HFF-Myc (cell line): Measurements from ENCODE around the gene KCNN1.

ENCODE experiments used
- DNase-seq: peaks from one replicate; pipeline ENCODE4 v3.0.0-alpha.2; 2011; ENCODE audit warnings: low read depth; ENCODE audit errors: extremely low read depth
- H3K4me3 ChIP-seq: replicated peaks from 2 replicates; pipeline ENCODE4 v1.5.1; 2011; ENCODE audit warnings: low read depth, mild to moderate bottlenecking, control low read depth, low read length
- TF ChIP-seq, protein P1 (sequence below): IDR thresholded peaks from 2 replicates; pipeline ENCODE4 v1.5.1; 2012; ENCODE audit warnings: mild to moderate bottlenecking, low read depth, low read length, control low read depth; ENCODE audit errors: missing control alignments

The KCNN1 gene

GRCh38 chr19:17942582-17943273 lies 24.2 kb upstream of the KCNN1 start:
- H3K4me3 ChIP-seq: no peak overlapping the region
- DNase-seq: no peak
- TF ChIP-seq, protein P1, sequence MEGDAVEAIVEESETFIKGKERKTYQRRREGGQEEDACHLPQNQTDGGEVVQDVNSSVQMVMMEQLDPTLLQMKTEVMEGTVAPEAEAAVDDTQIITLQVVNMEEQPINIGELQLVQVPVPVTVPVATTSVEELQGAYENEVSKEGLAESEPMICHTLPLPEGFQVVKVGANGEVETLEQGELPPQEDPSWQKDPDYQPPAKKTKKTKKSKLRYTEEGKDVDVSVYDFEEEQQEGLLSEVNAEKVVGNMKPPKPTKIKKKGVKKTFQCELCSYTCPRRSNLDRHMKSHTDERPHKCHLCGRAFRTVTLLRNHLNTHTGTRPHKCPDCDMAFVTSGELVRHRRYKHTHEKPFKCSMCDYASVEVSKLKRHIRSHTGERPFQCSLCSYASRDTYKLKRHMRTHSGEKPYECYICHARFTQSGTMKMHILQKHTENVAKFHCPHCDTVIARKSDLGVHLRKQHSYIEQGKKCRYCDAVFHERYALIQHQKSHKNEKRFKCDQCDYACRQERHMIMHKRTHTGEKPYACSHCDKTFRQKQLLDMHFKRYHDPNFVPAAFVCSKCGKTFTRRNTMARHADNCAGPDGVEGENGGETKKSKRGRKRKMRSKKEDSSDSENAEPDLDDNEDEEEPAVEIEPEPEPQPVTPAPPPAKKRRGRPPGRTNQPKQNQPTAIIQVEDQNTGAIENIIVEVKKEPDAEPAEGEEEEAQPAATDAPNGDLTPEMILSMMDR: no peak

DNA sequence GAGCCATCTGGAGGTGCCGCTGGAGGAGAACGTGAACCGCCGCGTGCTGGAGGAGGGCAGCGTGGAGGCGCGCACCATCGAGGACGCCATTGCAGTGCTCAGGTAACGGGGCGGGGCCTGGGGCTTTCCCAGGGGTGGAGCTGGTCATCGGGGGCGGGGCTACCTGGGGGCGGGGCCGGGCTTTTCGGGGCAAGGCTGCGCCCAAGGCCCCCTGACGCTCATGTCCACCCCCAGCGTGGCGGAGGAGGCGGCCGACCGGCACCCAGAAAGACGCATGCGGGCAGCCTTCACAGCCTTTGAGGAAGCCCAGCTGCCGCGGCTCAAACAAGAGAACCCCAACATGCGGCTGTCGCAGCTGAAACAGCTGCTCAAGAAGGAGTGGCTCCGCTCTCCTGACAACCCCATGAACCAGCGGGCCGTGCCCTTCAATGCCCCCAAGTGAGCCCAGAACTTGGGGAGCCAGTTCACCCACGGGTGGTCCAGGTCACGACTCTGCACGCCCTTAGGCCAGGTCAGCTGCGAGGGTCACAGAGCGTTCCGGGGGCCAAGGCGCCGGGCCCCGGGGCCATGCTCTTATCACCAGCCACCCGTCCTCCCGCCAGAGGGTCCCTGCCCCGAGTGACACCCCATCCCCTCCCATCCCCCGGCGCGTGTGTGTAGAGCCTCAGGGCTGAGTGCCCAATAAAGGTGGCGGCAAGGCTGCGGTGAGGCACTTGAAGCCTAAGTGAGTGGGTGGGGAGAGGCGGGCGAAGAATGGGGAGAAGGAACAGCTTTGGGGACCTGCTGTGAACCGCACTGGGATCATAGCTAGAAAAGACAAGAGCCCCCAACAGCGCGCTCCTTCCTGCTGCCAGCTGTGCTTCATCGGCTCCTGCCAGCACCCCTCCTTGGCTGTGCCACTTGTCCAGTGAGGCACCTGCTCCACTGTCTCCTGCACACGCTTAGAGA lies 23.4 kb upstream of the KCNN1 start:
- H3K4me3 ChIP-seq: no peak overlapping the region
- TF ChIP-seq, protein P1: no peak
- no peak for DNase-seq

DNA sequence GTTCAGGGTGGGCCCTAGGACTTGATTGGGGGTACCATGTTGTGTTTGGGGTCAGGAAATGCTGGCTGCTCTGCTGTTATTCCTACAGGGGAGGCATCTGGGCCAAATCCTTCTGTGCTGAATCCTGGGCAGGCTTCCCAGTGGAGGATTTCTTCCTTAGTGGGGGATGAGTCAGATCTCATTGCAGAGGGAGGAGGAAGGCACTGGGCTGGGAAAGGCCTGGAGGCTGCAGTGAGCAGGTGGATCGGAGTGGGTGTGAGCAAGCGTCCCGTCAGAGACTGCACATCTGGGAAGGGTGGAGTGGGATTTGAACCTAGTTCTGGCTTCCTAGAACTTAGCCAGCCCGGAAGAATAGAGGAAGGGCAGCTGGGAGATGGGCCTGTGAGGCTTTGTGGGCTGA lies 22.6 kb upstream of the KCNN1 start:
- TF ChIP-seq, protein P1: no peak
- peak; percentile 73 for DNase-seq
- no peak overlapping the region for H3K4me3 ChIP-seq

- TF ChIP-seq, protein P1: no peak
- peak overlapping the region; percentile 30 for H3K4me3 ChIP-seq
- DNase-seq: no peak
These were observed 19.7 kb upstream of the KCNN1 start for GRCh38 chr19:17946965-17947784.

DNA sequence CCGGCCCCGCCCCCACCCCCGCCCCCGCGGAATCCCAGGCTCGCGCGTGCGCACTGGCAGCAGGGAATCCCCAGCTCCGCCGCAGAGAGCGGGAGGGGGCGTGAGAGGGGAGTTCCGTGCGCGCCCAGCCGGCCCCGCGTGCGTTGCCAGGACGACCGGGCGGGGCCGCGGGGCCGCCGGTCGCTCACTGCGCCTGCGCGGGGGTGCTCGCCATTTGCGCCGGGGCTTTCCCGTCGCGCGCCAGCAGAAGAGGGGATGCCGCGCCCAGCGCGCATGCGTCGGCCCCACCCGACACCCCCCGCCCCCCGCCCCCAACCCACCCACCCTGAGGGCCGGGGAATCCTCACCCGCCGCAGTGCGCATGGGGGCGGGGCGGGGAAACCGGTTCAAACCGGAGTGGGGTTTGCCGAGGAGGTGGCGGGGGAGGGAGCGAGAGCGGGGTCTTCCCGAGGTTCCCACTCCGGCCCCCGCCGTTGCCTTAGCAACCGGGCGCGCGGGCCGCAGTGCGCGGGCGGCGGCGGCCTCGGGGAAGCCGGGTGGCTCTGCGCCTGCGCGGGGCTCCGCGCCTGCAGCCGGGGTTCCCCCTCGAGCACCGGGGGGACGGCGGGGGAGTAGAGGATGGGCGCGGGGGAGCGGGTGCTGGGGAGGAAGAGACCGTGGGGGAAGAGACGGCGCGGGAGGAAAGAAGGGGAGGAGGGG lies 18.9 kb upstream of the KCNN1 start:
- DNase-seq: peak; percentile 49
- TF ChIP-seq, protein P1: no peak
- H3K4me3 ChIP-seq: peak overlapping the region; percentile 30

DNA sequence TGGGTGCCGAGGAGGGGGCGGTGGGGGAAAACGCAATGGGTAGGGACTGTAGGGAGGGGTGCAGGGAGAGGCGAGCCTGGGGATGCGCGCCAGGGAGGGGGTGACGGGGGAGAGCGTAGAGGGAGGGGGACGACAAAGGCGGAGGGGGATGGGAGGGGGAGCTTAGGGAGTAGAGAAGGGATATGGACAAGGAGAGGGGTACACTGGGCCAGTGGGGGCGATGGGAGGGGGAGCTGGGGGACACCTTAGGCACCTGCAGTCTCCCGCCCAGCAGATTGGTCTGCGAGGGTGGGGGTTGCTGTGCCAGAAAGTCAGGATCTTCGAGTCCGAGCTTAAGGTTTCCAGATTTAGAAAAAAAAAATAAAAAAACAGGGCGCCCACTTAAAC lies 18.4 kb upstream of the KCNN1 start:
- TF ChIP-seq, protein P1: no peak
- H3K4me3 ChIP-seq: peak overlapping the region; percentile 28
- no peak for DNase-seq
